RWPE2 (cell line): ENCODE results near the gene NUP133.
"Not testable (repeated sequence)": the region's sequence is repeated elsewhere in the genome, so short reads cannot be mapped to it uniquely, and the experiment has no call there.

Source experiments
- ATAC-seq: fragments of 200-7000 bp; cut with Tn5 transposase; 3 replicates; pipeline ENCODE4 v1.9.1; 2021; ENCODE audit warnings: low read depth
- DNase-seq: peaks from one replicate; pipeline ENCODE4 v3.0.0-alpha.2; 2020; ENCODE audit warnings: low spot score
- H3K27ac ChIP-seq: fragments of 450-650 bp; 2 replicates; pipeline ENCODE4 v1.5.1; 2017; ENCODE audit warnings: mild to moderate bottlenecking; ENCODE audit not compliant: poor library complexity, severe bottlenecking
- H3K27me3 ChIP-seq: fragments of 250-450 bp; sonication (Bioruptor Pico); 2 replicates; pipeline ENCODE4 v1.5.1; 2021; ENCODE audit warnings: mild to moderate bottlenecking, moderate library complexity; ENCODE audit not compliant: insufficient read depth, poor library complexity, severe bottlenecking
- H3K36me3 ChIP-seq: fragments of 250-450 bp; sonication (Bioruptor Pico); 2 replicates; pipeline ENCODE4 v1.5.1; 2020; ENCODE audit warnings: low read depth, mild to moderate bottlenecking, moderate library complexity
- H3K4me1 ChIP-seq: fragments of 250-450 bp; sonication (Bioruptor Pico); 2 replicates; pipeline ENCODE4 v1.5.1; 2021; ENCODE audit warnings: mild to moderate bottlenecking, moderate library complexity; ENCODE audit not compliant: insufficient read depth, poor library complexity, severe bottlenecking
- H3K4me3 ChIP-seq: fragments of 250-450 bp; sonication (Bioruptor Pico); 2 replicates; pipeline ENCODE4 v1.5.1; 2021; ENCODE audit warnings: mild to moderate bottlenecking, moderate library complexity; ENCODE audit not compliant: severe bottlenecking
- H3K9me3 ChIP-seq: fragments of 250-450 bp; sonication (Bioruptor Pico); 2 replicates; pipeline ENCODE4 v1.5.1; 2021; ENCODE audit warnings: mild to moderate bottlenecking, moderate library complexity; ENCODE audit not compliant: severe bottlenecking
- CTCF ChIP-seq: fragments of 450-650 bp; IDR thresholded peaks from one replicate; pipeline ENCODE4 v1.5.1; 2017; ENCODE audit warnings: mild to moderate bottlenecking, moderate library complexity; ENCODE audit not compliant: poor library complexity, severe bottlenecking

NUP133 gene

DNA sequence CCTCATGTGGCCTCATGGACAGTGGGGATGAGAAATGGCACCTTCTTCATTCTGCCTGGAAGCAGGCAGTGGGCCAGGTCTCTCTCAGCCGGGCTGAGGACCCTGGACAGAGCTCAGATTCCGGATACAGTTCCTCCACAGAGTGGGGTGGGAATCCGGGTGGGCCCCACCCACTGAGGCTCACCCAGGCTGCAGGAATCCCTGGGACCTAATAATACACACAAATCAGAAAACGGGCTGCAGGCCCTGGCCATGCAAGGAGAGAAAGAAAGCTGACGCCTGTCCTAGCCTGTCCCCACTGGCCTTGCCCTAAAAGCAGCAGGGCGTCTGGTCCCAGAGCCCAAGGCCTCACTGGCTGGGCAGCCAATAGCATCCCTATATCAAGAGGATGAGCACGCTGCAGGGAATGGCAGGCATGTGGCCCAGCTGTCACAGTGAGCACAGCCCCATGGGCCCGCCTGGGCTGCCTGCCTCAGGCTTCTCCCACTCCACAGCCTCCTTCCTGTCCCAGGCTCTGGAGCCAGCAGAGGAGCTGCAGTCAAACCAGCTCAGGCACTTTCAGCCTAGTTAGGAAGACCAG, 99.6 kb downstream of the NUP133 start:
- Histone ChIP-seq H3K27me3 (peaks cover 5% of the 10 kb centered on the region), H3K4me3 (no peak overlapping the region), H3K4me1 (no peaks in the 10 kb centered on the region), H3K36me3 (no peaks in the 10 kb centered on the region), H3K27ac (no peak overlapping the region), H3K9me3 (no peaks in the 10 kb centered on the region)
- DNase-seq, result no peak
- no peak for ATAC-seq
- no peak for TF ChIP-seq CTCF

GRCh38 chr1:229407206-229408026, 100.7 kb downstream of the NUP133 start:
- ATAC-seq, result no peak
- no peak overlapping the region for H3K4me3 ChIP-seq
- no peak for DNase-seq
- H3K36me3 ChIP-seq, result no peaks in the 10 kb centered on the region
- peaks cover 5% of the 10 kb centered on the region for H3K27me3 ChIP-seq
- no peak for TF ChIP-seq CTCF
- H3K9me3 ChIP-seq, result no peaks in the 10 kb centered on the region
- no peaks in the 10 kb centered on the region for H3K4me1 ChIP-seq
- no peak overlapping the region for H3K27ac ChIP-seq

GRCh38 chr1:229406798-229407197, 101.3 kb downstream of the NUP133 start:
- no peak overlapping the region for H3K27ac ChIP-seq
- no peaks in the 10 kb centered on the region for H3K4me1 ChIP-seq
- TF ChIP-seq CTCF, result no peak
- no peaks in the 10 kb centered on the region for H3K36me3 ChIP-seq
- no peak for DNase-seq
- H3K4me3 ChIP-seq, result no peak overlapping the region
- no peaks in the 10 kb centered on the region for H3K9me3 ChIP-seq
- H3K27me3 ChIP-seq, result peaks cover 5% of the 10 kb centered on the region
- ATAC-seq, result no peak

- no peak overlapping the region for H3K27ac ChIP-seq
- no peaks in the 10 kb centered on the region for H3K36me3 ChIP-seq
- DNase-seq (no peak), ATAC-seq (no peak)
- TF ChIP-seq CTCF, result no peak
- no peaks in the 10 kb centered on the region for H3K9me3 ChIP-seq
- no peaks in the 10 kb centered on the region for H3K4me1 ChIP-seq
- H3K4me3 ChIP-seq, result no peak overlapping the region
- peaks cover 5% of the 10 kb centered on the region for H3K27me3 ChIP-seq
Observed at GRCh38 chr1:229403573-229403972, 104.6 kb downstream of the NUP133 start.

GRCh38 chr1:229402993-229403392, 105.1 kb downstream of the NUP133 start:
- H3K4me1 ChIP-seq, result no peaks in the 10 kb centered on the region
- ATAC-seq (no peak), DNase-seq (no peak)
- no peak overlapping the region for H3K27ac ChIP-seq
- no peaks in the 10 kb centered on the region for H3K36me3 ChIP-seq
- no peak overlapping the region for H3K4me3 ChIP-seq
- H3K9me3 ChIP-seq, result no peaks in the 10 kb centered on the region
- no peak for TF ChIP-seq CTCF
- H3K27me3 ChIP-seq, result peaks cover 5% of the 10 kb centered on the region

DNA sequence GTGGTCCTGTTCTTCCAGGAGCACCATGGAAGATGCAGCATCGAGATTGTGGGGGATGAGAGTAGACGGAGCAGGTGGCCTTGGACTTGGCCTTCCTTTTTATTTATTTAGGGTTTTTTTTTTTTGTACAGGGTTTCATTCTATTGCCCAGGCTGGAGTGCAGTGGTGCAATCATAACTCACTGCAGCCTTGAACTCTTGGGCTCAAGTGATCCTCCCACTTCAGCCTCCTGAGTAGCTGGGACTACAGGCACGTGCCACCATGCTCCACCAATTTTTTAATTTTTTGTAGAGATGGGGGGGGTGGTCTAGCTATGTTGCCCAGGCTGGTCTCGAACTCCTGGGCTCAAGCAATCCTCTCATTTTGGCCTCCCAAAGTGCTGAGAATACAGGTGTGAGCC, 105.8 kb downstream of the NUP133 start:
- not testable (repeated sequence) for H3K4me1 ChIP-seq, H3K4me3 ChIP-seq, H3K36me3 ChIP-seq, H3K9me3 ChIP-seq, H3K27me3 ChIP-seq, DNase-seq, ATAC-seq, H3K27ac ChIP-seq
